ENCODE measurements around the gene SORBS2. TPM values are rescaled to one million over a fixed set of nuclear protein-coding genes. Genes with fewer than 3 reads are reported as not detected.
A peak's percentile ranks its signal among the peaks of the same experiment; 100 is the strongest.

The SORBS2 gene
- polyA plus RNA-seq, 1 donor from 2014 or later = 46.0 TPM

GRCh38 chr4:185839194-185839712 lies 27.3 kb upstream of the SORBS2 start:
- Histone ChIP-seq H3F3A (ENCODE audit: insufficient read depth, low read length, poor library complexity, severe bottlenecking) (no peaks in the 10 kb centered on the region), H2AFZ (ENCODE audit: low read depth, low read length) (no peak overlapping the region), H3K4me2 (ENCODE audit: low read length) (no peak overlapping the region), H4K20me1 (ENCODE audit: insufficient read depth) (no peaks in the 10 kb centered on the region), H3K27me3 (ENCODE audit: insufficient read depth, low read depth, low read length) (no peaks in the 10 kb centered on the region), H3K4me3 (ENCODE audit: low read length) (peak overlapping the region; percentile 36), H3K79me2 (replicated peaks; ENCODE audit: insufficient read depth, low read length) (no peaks in the 10 kb centered on the region), H3K9me3 (ENCODE audit: low read length) (no peaks in the 10 kb centered on the region), H3K9ac (ENCODE audit: low read length) (no peak overlapping the region), H3K36me3 (ENCODE audit: insufficient read depth, low read length) (no peaks in the 10 kb centered on the region), H3K9me2 (ENCODE audit: insufficient read depth, low read length) (no peaks in the 10 kb centered on the region), H3K27ac (ENCODE audit: low read length) (peak overlapping the region; percentile 28)
- TF ChIP-seq TAF1 (IDR thresholded peaks at IDR 0.05; ENCODE audit: low read depth) (no peak), SMC3 (conservative IDR thresholded peaks at IDR 0.05; ENCODE audit: poor library complexity) (no peak), RAD21 (conservative IDR thresholded peaks at IDR 0.05) (no peak), POLR2AphosphoS5 (IDR thresholded peaks at IDR 0.05) (no peak), CTCF (IDR thresholded peaks at IDR 0.05; ENCODE audit: poor library complexity, severe bottlenecking) (no peak), EZH2 (IDR thresholded peaks at IDR 0.05; ENCODE audit: borderline replicate concordance, insufficient read depth, low read length, poor library complexity, severe bottlenecking) (no peak), EP300 (conservative IDR thresholded peaks at IDR 0.05; ENCODE audit: poor library complexity, severe bottlenecking) (no peak), REST (IDR thresholded peaks at IDR 0.05; ENCODE audit: borderline replicate concordance) (no peak)

GRCh38 chr4:185838514-185839193 lies 26.7 kb upstream of the SORBS2 start:
- Histone ChIP-seq H3K9me3 (ENCODE audit: low read length) (no peaks in the 10 kb centered on the region), H3K79me2 (replicated peaks; ENCODE audit: insufficient read depth, low read length) (no peaks in the 10 kb centered on the region), H4K20me1 (ENCODE audit: insufficient read depth) (no peaks in the 10 kb centered on the region), H3K36me3 (ENCODE audit: insufficient read depth, low read length) (no peaks in the 10 kb centered on the region), H3K27me3 (ENCODE audit: insufficient read depth, low read depth, low read length) (no peaks in the 10 kb centered on the region), H3K4me2 (ENCODE audit: low read length) (no peak overlapping the region), H3F3A (ENCODE audit: insufficient read depth, low read length, poor library complexity, severe bottlenecking) (no peaks in the 10 kb centered on the region), H3K4me3 (ENCODE audit: low read length) (peak overlapping the region; percentile 36), H2AFZ (ENCODE audit: low read depth, low read length) (no peak overlapping the region), H3K27ac (ENCODE audit: low read length) (no peak overlapping the region), H3K9me2 (ENCODE audit: insufficient read depth, low read length) (no peaks in the 10 kb centered on the region), H3K9ac (ENCODE audit: low read length) (no peak overlapping the region)
- TF ChIP-seq REST (IDR thresholded peaks at IDR 0.05; ENCODE audit: borderline replicate concordance) (no peak), SMC3 (conservative IDR thresholded peaks at IDR 0.05; ENCODE audit: poor library complexity) (no peak), EP300 (conservative IDR thresholded peaks at IDR 0.05; ENCODE audit: poor library complexity, severe bottlenecking) (no peak), MXI1 (conservative IDR thresholded peaks at IDR 0.05; ENCODE audit: poor library complexity, severe bottlenecking) (no peak), TAF1 (IDR thresholded peaks at IDR 0.05; ENCODE audit: low read depth) (no peak), RAD21 (conservative IDR thresholded peaks at IDR 0.05) (no peak), CTCF (IDR thresholded peaks at IDR 0.05; ENCODE audit: poor library complexity, severe bottlenecking) (no peak), EZH2 (IDR thresholded peaks at IDR 0.05; ENCODE audit: borderline replicate concordance, insufficient read depth, low read length, poor library complexity, severe bottlenecking) (no peak), POLR2AphosphoS5 (IDR thresholded peaks at IDR 0.05) (no peak)
